Stimulated activated CD4-positive, alpha-beta T cell treated with anti-CD3 and anti-CD28 coated beads, Interleukin-4, amount 100 ng/mL, for 1 hour (primary cell): Measurements from ENCODE around the gene TRIM7.
"Not testable (repeated sequence)": the region's sequence is repeated elsewhere in the genome, so short reads cannot be mapped to it uniquely, and the experiment has no call there.

Experiments
- DNase-seq: peaks from one replicate; pipeline ENCODE4 v3.0.0-alpha.2; 2020

Gene TRIM7

DNA sequence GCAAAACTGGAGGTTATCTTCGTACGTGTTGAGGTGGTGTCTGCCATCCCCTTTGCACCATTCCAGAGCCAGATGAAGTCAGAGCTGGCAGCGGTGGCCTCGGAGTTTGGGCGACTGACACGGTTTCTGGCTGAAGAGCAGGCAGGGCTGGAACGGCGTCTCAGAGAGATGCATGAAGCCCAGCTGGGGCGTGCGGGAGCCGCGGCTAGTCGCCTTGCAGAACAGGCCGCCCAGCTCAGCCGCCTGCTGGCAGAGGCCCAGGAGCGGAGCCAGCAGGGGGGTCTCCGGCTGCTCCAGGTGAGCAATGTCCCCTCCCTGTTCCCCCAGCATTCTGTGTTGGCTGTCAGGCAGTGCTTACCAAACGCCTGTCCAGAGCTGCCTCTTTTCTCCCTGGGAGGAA, 27.6 kb upstream of the TRIM7 start:
- no peak for DNase-seq

DNA sequence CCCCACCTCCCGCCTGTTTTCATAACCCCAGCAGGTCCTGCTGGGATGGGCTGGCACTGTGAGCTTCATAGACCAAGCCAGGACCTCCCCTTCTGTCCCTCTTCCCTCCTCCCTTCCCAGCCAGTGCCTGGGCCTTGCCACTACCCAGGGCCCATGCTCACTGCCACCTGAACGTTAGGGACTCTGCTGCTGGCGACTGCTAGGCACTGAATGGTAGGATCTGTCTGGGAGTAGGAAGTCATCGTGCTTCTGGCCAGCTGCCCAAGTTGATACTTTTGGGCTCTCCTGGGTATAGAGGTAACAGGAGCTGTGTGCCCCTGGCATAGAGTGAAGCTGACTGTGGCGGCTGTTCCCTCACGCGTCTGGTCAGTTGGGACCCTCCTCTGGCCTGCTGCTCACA, 26.4 kb upstream of the TRIM7 start:
- DNase-seq = no peak

DNA sequence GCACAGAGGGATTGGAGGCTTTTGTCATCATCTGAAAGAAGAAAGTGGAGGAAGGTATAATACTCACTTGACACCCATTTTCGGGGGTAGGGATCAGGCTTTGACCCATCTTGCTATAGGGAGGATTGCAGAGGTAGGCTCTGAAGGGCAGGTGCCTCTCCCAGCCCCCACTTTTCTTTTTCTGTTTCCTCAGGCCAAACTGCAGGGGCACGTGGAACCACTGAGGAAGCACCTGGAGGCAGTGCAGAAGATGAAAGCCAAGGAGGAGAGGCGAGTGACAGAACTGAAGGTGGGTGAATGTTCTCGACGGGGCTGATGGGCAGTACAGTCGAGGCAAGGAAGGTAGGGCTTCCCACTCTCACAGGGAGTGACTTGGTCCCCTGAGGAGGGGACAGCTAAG, 25.6 kb upstream of the TRIM7 start:
- no peak for DNase-seq

DNA sequence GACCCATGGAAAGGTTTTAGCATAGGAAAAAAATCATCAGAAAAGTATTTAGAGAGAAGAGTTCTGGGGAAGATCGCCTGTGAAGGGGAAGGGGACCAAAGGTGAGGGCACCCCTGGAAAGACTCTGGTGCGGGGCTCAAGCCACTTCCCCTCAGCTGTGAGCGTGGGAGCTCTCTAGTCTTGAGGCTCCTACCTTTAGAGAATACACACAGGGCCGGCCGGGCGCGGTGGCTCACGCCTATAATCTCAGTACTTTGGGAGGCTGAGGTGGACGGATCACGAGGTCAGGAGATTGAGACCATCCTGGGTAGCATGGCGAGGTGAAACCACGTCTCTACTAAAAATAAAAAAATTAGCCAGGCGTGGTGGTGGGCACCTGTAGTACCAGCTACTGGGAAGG, 25.0 kb upstream of the TRIM7 start:
- DNase-seq = no peak

DNA sequence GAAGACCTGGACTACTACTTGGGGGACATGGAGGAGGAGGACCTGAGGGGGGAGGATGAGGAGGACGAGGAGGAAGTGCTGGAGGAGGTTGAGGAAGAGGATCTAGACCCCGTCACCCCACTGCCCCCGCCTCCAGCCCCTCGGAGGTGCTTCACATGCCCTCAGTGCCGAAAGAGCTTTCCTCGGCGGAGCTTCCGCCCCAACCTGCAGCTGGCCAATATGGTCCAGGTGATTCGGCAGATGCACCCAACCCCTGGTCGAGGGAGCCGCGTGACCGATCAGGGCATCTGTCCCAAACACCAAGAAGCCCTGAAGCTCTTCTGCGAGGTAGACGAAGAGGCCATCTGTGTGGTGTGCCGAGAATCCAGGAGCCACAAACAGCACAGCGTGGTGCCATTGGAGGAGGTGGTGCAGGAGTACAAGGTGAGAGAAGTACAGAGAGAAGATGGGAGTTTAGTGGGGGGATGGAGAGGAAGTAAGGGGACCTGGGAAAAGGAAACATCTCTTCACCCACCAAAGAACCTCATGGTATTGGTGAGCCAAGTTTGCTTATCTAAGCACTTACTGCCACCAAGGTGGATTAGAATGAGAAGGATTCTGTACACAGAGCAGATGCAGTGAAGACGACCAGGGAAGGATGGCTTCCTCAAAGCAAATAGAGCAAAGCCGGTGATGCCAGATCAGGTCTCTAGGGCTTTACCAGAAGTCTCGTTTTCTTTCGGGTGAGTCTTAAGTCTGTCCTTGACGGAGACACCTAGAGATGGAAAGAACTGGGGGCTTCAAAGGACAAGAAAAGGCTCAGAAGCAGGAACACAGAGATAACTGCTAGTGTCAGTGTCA, 19.6 kb upstream of the TRIM7 start:
- peak; percentile 43 for DNase-seq

DNA sequence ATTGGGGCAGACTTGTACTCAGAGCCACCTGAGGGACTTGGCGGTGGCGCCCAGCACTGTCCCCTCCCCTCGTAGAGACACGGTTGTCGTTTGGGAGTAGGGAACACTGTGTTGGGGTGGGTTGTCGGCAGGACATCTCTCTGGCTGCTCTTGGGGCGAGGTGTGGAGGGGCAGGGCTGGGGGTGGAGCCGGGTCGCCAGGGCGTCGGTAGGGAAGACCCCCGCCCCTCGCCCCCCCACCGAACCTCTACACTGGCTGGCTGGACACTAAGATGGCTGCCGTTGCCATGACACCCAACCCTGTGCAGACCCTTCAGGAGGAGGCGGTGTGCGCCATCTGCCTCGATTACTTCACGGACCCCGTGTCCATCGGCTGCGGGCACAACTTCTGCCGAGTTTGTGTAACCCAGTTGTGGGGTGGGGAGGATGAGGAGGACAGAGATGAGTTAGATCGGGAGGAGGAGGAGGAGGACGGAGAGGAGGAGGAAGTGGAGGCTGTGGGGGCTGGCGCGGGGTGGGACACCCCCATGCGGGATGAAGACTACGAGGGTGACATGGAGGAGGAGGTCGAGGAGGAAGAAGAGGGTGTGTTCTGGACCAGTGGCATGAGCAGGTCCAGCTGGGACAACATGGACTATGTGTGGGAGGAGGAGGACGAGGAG, 18.9 kb upstream of the TRIM7 start:
- DNase-seq = peak; percentile 59

DNA sequence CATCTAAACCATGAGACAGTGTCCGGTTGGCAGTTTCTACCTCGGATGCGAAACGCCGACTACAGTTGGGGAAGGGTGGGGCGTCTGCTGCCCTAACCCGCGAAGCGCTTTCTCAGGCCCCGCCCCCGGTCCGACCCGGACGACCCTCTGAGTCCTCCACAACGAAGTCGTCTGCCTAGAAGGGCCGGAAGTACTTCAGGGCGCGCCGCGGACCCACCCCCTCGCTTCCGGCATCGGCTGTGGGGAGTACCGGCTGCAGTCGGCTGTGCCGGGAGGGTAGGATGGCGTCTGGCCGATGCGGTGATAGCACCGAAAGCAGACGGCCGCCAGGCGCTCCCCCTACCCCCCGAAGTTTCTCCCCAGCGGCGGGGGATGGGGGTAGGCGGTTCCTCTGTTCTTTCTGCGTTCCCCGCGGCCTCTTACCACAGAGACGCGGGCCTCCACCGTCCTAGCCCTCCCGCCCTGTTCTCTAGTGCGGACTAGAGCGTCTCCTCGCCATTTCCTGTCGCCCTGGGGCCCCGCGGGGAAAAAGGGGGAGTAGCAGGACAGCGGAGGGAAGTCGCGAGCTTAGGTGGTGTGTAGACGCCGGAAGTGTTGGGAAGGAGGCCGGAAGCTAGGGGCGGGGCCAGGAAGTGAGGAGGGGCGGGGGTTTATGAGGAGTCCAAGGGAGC, 18.2 kb upstream of the TRIM7 start, which contains the start of gene TRIM41:
Gene TRIM41 (plus strand): TSS at position 224 of the 671 bp plus-strand sequence. CDS start 719 bp downstream, outside the sequence.
- peak; percentile 97 for DNase-seq

DNA sequence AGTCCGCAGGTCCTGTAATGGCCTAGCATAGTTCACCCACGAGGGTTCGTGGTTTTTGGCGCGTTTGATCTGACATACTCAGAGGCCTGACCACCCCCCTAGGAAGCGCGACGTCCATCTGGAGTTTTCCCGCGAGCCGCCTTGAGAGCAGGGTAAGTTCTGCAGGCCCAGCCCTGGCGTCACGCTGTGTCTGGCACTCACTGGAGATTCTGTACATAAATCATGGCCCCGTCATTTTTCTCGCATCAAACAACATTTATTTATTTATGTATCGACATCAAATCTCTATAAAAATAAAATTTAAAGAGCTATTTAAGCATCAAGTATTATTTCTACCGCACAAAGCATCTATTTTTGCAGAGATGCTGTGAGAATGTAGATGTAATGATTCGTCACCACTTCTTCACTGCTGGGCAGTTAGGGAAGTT, 17.6 kb upstream of the TRIM7 start:
- no peak for DNase-seq

DNA sequence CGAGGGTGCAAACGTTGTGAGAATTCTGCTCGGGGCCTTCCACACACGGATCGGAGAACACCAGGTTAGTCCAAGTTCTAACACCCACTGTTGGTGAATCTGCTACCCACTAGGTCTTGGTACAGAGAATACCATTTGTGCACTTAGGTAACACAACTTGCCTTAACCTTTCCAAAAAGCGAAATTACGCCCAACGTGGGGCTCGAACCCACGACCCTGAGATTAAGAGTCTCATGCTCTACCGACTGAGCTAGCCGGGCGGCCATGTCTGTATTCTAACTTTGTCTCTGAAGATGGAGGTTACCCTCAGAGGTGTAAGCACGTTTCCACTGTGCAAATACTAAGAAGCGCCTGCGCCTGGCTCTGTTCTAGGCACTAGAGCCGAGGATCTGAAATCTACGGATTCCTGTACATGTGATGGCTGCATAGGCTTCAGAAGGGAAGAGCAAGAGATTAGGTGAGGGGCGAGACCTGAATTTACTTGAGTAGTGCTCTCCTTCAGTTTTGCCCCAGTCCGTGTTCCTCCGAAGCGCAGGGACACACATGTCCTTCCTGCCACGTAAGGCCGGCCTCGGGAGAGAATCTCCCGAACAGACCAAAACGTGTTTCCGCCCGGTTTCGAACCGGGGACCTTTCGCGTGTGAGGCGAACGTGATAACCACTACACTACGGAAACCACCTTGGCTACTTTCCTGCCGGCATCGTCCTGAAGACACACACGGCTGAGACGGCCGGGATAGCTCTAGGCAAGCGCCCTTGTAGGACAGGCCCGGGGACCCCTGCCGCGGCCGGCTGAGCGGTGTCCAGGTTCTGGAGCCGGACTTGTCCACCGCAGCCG, 17.0 kb upstream of the TRIM7 start:
- peak; percentile 95 for DNase-seq

DNA sequence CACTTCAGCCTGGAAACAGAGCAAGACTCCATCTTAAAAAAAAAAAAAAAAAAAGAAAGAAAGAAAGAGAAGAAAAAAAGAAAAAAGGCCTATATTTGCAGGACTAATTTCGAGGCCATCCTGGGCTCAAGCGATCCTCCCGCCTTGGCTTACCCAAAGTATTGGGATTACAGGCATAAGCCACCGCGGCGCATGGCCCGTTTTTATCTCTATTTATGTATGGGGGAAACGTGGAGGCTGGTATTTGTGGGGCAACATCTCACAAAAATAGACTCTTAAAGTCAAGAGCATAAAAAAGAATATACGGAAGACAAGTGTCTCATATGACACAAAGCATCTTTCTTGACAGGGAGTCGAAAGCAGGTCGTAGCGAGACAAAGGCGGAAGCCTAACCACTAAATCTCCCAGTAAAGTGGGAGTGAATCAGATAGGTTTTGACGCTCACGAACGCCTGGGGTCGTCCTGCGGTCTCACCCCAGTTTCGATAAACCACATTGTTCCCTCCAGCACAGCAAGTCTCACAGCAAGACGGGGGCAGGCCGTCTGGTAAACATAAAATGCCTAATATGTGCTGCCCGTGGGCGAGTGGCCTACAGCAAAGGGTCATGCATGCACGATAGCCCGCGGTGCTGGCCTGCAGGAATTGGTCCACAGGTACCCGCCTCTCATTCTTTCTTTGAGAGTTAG, 16.3 kb upstream of the TRIM7 start:
- peak; percentile 37 for DNase-seq

DNA sequence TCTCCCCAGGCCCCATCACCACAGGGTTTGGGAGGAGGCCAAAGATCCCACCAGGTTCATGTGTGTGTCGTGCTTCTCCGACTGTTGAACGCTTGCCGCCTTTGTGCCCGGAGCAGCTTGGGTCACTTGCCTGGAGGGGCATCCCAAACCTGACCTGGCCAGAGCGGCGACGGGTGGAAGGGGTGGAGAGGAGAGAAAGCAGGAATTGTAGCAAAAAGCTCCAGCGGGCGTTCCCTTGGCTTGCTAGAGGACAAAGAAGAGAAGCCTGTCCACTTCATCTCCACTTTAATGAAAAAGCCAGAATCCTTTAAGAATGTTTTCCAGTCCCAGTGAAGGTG, 15.2 kb upstream of the TRIM7 start:
- no peak for DNase-seq

DNA sequence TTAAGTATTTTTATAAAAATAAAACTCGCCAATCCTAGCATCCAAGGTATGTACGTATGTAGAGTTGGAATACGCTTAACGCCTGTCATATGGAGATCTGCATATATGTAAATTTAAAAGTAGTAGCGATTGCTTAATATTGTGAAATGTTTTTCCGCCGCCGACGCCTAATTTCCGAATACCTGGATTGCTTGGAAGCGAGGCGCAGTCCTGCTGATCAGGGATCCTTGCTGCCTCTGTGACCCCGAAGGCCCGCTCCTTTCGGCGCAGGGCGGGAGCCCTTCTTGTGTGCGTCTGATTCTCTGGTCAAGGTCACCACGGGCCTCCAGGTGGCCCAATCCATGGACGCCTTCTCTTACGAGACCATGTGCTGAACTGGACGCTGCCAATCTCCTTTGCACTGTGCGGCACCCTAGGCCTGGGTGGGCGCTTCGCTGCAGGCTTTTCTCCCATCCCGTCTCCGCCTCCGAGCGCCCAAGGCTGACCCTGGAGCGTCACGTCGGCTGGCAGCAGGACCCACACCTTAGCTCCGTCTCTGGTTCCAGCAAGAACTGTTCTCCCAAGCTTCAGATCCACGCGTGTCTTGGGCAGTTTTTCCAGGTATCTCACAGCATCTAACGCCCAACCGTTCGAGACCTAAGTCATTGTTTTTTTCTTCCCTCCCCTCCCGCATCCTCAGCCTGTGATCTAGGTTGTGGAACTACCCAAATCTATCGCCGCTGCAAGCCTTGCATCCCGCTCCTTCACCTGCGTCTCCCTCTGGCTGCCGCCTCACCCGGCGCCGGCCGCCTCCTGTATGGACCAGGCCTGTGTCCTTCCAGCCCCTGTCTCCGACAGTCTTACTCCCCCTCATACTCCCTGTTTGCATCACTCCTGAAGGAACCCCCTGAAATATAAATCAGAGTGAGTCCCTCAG, 14.5 kb upstream of the TRIM7 start:
- no peak for DNase-seq

DNA sequence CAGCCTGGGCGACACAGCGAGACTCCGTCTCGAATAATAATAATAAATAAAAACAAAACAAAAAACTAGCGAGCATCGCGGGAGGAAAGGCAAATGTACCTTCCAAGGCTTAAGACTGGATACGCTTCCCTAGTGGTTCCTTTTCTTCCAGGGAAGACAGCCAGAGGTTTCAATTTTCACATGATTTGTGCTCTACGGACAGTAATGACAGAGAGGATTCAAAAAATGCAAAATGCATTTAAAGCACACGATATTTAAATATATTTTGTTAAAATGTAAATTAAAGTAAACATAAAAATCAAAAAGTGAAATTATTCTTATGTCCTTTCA, 13.8 kb upstream of the TRIM7 start:
- DNase-seq = no peak

DNA sequence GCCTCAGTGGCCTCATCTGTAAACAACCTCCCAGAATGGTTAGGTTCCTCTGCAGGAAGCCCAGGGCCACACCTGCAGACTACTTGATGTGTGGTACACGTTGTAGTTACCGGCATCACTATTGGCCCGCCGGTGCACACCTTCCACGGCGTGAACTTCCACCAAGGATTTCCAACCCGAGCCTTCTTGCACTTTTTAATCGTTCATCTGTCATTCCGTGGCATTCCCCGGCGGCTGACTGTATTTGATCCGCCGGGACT, 12.7 kb upstream of the TRIM7 start:
- peak; percentile 33 for DNase-seq

DNA sequence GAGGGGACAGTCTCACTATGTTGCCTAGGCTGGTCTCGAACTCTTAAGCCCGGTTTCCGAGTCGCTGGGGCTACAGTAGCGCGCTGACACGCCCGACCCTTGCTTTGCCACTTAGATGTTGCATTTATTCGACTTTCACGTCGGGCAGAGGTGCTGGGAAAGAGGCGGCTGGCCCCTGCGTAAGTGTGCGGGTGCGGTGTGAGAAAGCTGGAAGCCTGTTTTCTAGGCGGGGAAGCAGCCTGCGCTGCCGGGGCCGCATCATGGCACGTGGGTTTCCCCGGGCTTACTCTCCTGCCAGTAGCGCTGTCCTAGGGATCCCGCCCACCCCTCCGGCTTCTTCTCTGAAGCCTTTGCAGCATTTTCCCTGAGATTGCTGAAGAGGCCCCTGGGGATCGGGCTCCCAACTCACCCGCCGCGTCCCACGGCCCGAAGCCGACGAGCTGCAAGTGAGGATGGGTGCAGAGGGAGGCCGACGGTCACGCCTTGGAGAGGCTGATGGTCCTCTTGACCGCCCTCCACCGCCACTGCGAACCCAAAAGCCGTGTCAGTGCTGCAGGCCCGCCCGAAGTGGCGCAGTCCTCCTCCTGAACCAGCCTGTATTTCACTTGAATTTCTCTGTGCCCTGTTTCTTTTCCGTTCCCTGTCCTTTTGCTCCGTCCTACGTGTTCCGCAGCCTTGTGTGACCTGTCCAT, 12.3 kb upstream of the TRIM7 start:
- DNase-seq = peak; percentile 64

DNA sequence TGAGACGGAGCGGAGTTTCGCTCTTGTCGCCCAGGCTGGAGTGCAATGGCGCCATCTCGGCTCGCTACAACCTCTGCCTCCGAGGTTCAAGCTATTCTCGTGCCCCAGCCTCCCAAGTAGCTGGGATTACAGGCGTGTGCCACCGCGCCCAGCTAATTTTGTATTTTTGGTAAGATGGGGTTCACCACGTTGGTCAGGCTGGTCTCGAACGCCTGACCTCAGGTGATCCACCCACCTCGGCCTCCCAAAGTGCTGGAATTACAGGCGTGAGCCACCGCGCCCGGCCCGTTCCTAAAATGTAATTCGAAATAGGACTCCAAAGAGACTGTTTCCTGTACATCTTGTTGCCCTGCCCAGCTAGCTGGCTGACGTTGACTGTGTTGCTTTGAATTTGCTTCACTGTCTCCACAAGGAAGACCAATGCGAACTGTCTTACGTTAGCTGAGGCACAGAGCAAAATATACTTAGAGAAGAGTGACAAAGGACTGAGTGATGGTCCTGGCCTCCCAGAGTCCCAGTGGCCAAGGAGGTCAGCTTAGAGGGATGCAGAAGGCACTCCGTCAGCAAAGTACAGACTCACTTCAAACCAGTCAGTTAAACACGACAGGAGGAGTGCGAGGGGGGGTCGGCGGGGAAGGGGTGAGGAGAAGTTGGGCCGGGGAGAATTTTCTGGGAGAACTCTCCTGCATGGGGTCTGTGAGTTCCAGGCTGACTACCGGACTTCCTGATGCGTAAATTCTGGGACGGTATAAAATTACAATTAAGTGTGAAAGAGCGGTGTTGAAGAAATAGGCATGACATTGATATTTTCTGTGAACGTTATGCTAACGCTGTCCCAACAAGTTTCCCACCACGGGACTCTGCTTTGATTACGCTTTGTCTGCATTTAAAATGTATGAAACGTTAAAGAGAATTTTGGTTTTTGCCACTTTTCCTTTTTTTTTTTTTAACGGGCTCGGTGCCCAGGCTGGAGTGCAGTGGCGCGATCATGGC, 11.3 kb upstream of the TRIM7 start:
- DNase-seq = no peak

DNA sequence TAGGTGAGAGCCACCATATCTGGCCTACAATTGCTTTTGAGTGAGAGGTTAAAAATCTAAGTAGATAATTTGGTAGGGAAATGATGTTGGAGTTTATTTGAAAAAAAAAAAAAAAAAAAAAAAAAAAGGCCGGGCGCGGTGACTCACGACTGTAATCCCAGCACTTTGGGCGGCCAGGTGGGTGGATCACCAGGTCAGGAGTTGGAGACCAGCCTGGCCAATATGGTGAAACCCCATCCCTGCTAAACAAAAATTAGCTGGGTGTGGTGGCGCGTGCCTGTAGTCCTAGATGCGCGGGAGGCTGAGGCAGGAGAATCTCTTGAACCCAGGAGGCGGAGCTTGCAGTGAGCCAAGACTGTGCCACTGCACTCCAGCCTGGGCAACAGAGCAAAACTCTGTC, 9.3 kb upstream of the TRIM7 start:
- DNase-seq = not testable (repeated sequence)

DNA sequence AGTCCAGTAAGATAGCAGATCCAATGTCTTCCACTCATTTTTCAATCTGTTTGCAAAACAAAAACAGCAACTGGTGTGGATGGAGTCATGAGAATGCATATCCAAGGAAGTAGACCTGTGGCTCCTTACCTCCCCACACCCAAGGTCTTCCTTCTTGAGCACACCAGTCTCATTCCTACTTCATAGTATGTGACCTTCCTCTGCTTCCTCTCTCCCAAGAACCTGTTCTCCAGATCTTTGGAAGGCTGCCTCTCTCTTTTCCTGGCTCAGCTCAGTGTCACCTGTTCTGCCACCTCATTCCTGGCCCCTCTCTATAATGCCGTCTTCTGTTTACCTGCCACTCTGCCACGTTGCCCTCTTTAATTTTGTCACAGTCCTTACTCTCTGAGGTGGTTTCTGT, 7.9 kb upstream of the TRIM7 start:
- no peak for DNase-seq

DNA sequence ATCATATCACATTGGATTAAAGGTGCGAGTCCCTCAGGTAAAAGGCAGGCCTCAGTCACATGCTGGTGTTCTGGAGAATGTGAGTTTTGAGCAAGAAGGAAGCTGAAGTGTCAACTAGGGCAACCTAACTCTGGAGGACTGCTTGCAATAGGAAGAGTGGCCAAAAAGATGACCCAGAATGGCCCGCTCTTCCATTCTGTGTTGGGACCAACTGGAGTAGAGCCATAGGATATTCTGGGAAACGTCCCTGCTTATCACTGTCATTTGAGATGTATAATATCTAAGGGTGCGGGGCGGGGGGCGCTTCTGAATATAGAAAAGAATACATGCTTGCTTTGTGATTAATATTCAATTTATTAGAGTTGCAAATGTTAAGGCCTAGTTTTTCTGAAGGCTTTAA, 7.1 kb upstream of the TRIM7 start:
- DNase-seq = no peak

DNA sequence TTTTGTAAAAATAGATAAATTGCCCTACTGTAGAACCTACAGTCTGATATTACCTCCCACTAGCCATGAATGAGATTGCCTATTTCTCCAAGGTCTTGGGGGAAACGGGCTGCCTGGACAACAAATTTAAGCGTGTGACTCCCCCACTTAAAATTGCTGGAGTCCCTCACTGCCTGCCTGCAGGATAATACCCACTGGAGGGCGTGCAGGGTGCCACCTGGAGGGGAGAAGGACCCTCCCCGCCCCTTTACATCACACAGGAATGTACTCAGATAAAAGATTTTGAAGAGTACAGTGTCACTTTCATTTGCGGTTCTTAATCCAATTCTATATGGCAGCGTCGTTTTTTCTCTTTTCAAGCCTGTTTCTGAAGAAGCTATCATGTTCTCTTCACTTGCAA, 6.2 kb upstream of the TRIM7 start:
- DNase-seq = no peak
